IPS-18c (cell line): ENCODE data around the gene LHFPL3.
"Not testable (repeated sequence)": the region's sequence is repeated elsewhere in the genome, so short reads cannot be mapped to it uniquely, and the experiment has no call there.

Source experiments
- H3K4me3 ChIP-seq: 2 replicates; pipeline ENCODE4 v1.7.0; 2013; ENCODE audit warnings: low read depth, mild to moderate bottlenecking, low read length, moderate library complexity; ENCODE audit not compliant: insufficient read depth
- H3K9me3 ChIP-seq: one replicate; pipeline ENCODE4 v1.6.1; 2013; ENCODE audit warnings: mild to moderate bottlenecking, low read length, moderate library complexity; ENCODE audit not compliant: control insufficient read depth, insufficient read depth

LHFPL3 gene

DNA sequence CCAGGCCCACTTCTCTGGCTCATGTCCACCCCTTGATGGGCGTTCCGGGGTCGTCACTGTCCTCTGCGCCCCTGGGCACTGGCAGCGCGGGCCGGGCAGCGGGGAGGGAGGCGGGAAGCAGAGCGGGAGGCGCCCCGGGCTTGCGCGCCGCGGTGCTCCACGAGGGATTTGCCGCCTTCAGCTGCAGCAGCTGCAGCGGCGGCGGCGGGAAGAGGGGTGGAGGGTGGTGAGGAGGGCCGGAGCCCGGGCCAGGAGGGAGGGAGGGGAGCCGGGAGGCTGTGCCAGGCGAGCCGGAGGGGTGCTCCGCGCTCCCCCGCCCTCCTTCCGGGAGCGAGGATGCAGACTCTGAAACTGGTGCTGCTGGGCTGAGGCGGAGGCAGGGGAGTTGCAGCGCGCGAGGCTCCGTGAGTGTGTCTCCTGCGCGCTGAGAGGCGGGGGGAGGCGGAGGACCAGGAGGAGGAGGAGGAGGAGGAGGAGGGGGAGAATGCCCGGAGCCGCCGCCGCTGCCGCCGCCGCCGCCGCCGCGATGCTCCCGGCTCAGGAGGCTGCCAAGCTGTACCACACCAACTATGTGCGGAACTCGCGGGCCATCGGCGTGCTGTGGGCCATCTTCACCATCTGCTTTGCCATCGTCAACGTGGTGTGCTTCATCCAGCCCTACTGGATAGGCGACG lies at the start of gene LHFPL3:
Gene LHFPL3, plus strand, starts transcription at position 308 of the 674 bp plus-strand sequence.
- peak within 1 kb of the TSS; percentile 44 for H3K4me3 ChIP-seq
- H3K9me3 ChIP-seq: no peaks in the 10 kb centered on the region

DNA sequence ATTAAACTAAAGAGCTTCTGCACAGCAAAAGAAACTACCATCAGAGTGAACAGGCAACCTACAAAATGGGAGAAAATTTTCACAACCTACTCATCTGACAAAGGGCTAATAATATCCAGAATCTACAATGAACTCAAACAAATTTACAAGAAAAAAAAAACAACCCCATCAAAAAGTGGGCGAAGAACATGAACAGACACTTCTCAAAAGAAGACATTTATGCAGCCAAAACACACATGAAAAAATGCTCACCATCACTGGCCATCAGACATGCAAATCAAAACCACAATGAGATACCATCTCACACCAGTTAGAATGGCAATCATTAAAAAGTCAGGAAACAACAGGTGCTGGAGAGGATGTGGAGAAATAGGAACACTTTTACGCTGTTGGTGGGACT lies 46.7 kb upstream of the LHFPL3 start:
- not testable (repeated sequence) for H3K4me3 ChIP-seq, H3K9me3 ChIP-seq

DNA sequence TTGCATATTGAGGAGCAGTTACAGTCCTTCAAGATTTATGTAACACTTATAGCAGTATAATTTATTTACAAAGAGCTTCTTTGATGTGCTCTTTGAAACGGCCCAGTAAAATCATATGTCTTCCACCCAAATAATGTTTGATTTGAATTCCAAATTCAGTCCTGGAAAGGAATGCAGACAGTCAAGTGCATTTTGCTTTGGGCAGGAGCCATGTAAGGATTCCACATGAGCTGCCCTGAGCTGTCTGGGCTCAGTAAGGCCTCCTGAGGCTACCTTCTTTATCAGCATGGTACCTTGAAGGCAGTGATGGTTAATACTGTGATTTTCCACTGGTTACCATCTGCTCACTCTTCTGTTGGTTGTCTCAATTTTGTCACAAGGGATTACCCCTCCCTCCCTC lies 41.6 kb upstream of the LHFPL3 start:
- no peak overlapping the region for H3K4me3 ChIP-seq
- H3K9me3 ChIP-seq: no peaks in the 10 kb centered on the region

DNA sequence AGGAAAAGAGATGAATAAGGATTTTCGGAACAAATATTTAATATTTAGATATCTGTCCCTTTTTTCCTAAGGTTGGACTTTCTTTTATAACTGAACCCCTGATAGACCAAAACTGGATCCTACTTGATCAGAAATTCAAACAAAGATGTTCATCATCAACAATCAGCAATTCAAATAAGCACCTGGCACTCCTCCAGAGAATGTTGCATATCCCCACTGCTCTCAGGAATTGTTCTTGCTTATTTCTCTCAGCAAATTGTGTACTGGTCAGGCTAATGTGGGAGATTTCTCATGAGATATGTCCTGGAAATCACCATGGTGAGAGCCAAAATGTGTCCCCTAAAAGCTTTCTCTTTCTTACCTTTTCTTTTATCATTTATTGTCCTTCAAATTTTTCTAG lies 40.3 kb upstream of the LHFPL3 start:
- Histone ChIP-seq H3K4me3 (no peak overlapping the region), H3K9me3 (no peaks in the 10 kb centered on the region)

DNA sequence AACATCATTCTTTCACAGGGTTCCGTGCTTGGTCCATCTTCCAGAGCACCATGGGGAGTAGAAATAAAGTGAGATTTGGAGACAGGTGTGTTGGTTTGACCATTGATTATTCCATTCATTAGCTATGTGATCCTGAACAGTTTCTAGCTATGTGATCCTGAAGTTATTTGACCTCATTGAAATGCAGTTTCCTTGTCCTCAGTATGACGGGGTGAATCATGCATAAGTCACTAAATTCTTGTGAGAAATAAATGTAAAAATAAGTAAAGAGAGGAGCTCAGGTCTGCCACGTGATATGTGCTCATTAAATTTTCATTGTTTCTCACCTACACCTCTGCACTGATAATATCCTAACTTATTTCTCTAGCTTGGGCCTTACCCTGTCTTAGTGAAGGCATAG lies 34.1 kb upstream of the LHFPL3 start:
- Histone ChIP-seq H3K9me3 (no peaks in the 10 kb centered on the region), H3K4me3 (no peak overlapping the region)

DNA sequence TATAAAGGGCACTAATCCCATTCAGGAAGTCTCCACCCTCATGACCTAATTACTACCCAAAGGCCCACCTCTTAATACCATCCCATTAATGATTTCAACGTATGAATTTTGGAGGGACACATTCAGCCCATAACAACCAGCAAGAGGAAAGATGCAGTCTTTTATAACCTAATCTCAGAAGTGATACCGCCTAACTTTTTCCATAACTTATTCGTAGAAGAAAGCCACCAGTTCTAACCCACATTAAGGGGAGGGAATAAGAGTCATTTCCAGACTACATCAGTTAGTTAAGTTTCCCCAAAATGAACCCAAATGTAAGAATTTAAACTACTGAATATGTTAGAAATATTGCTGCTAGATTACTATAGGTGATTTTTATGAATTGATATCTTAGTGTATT lies 32.1 kb upstream of the LHFPL3 start:
- Histone ChIP-seq H3K9me3 (no peaks in the 10 kb centered on the region), H3K4me3 (no peak overlapping the region)

DNA sequence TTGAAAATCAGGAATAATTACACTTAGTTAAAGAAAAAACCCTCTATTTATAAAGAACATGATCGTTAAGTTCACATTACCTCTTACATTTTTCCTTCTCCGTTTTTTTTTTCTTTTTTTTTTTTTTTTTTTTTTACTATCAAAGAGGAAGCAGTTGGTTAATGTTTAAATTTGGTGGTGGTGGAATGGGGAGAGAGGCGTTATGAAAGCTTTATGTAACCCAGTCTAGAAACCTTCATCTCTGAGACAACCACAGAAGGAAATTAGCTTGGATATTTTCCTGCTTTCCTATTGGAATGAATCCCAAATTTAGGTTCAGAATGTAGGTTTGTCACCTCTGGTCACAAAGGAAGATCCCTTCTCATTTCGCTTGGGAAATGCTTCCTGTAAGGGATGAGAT lies 31.5 kb upstream of the LHFPL3 start:
- no peak overlapping the region for H3K4me3 ChIP-seq
- no peaks in the 10 kb centered on the region for H3K9me3 ChIP-seq

DNA sequence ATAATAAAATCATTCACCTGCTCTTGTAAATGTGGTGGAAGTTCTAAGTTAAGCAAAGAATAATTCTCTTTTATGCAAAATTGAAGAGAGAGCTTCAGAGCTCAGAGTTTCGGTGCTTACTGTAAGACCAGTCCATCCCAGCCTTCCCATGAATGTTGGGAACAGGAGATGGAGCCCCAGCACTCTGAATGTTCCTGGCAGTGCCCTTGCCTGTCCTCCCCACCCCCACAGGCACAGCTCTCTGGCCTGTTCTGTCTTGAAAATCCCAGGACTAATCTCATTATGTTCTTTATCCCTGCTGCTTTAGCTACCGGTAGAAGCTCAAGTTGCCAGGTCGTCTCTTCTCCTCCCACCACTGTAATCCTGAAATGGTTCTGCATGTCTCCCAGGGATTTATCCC lies 29.1 kb upstream of the LHFPL3 start:
- Histone ChIP-seq H3K9me3 (no peaks in the 10 kb centered on the region), H3K4me3 (no peak overlapping the region)

DNA sequence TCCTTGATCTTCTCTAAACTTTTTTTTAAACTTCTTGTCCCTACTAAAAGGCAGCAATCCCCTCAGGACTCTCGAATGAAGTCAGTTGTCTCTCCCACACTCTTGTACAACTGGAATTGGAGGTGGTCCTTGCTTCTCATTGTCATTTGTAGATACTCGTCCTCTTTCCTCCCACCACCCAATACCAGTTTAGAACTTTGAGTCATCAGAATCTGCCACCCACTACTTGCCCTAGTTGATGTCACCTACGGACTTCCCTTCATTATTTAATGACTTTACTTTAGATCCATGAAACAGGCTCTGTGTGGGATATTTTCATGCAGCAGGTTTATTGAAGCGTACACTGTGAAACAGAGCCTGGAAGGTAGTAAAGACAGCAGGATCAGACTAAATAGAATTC lies 28.6 kb upstream of the LHFPL3 start:
- no peaks in the 10 kb centered on the region for H3K9me3 ChIP-seq

DNA sequence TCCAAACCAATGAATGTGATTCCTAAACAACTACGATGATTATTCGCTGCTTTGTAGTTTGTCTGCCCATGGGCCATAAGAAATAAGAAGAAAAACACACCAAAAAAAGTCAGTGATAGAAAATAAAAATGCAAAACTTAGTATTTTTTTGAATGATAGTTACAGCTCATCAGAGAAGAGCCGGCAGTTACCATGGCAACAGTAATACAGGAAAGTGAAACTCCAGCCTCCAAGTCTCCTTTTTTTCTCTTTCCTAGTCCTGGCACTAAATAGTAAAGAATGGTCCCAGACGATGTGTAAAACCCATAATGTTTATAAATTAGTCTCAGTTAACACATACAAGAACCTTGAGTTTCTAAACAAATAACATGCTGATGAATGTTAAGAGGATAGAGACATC lies 21.6 kb upstream of the LHFPL3 start:
- H3K4me3 ChIP-seq: no peak overlapping the region
- no peaks in the 10 kb centered on the region for H3K9me3 ChIP-seq

More for the DNA sequence above, 28.6 kb upstream of the LHFPL3 start:
- no peak overlapping the region for H3K4me3 ChIP-seq

DNA sequence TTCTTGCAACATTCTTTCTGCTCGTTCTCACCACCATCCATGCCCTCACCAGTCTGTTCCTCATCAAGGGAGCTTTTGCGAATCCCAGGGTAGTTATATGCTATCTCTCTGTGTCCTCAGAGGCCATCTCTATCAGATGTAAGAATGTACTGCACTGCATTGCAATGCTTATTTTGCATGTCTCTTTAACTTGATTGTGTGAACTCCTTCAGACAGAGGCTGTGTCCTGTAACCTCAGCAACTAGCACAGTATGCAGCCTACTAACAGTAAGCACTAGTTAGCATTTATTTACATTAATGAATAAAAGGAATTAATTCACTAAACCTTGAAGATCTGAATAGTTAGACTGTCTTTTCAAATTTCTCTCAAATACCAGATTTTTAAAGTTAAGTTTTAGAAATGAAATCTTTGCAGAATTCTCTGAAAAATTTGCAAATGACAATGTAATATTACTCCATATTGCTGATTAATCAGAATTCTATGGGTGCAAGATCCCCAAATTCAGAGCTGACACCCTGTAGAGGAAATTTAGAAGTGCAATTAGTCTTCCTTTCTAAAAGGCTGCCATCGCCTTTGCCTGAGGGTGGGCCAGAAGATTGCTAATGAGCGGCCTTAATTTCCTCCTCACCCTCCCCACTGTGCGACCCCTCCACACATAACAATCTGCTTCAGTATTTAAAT lies 10.3 kb upstream of the LHFPL3 start:
- no peaks in the 10 kb centered on the region for H3K9me3 ChIP-seq
- H3K4me3 ChIP-seq: no peak overlapping the region

DNA sequence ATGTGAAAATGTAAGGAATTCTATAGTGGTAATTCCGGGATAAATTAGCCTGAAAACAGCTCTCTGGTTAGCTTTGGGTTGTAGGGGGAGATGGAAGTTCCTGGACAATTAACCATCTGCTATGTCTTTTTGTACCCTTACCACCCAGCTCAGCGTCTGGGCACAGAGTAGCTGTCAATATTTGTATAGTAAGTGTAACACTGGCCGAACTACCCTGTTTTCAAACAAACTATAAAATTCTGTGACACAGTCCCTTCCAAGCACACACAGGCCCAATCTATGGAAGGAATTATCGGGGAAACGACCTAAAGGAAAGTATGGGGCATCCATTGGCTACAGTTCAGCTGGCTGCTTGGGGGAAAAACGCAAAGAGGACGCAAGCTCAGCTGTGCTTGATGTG lies 869 bp upstream of the LHFPL3 start:
- Histone ChIP-seq H3K4me3 (no peak overlapping the region), H3K9me3 (no peaks in the 10 kb centered on the region)

DNA sequence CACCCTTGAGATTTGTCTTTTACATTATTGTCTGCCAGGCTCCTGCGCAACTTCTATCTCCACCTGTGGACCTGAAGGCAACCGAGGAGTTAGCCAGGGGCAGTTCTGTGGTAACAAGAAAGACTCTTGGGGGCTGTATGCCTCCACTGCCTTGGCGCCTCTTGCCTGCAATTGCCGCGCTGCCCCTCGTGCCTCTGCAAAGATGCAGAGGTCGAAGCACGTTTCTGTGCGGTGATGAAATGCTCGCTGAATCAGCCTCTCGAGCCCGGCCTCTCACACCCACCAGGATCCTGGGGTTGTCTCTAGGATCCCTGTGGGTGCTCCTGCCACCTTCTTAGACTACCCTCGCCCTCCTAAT lies 486 bp upstream of the LHFPL3 start:
- peak overlapping the region; percentile 44; the same call in 1 of the 2 replicates for H3K4me3 ChIP-seq
- H3K9me3 ChIP-seq: no peaks in the 10 kb centered on the region

DNA sequence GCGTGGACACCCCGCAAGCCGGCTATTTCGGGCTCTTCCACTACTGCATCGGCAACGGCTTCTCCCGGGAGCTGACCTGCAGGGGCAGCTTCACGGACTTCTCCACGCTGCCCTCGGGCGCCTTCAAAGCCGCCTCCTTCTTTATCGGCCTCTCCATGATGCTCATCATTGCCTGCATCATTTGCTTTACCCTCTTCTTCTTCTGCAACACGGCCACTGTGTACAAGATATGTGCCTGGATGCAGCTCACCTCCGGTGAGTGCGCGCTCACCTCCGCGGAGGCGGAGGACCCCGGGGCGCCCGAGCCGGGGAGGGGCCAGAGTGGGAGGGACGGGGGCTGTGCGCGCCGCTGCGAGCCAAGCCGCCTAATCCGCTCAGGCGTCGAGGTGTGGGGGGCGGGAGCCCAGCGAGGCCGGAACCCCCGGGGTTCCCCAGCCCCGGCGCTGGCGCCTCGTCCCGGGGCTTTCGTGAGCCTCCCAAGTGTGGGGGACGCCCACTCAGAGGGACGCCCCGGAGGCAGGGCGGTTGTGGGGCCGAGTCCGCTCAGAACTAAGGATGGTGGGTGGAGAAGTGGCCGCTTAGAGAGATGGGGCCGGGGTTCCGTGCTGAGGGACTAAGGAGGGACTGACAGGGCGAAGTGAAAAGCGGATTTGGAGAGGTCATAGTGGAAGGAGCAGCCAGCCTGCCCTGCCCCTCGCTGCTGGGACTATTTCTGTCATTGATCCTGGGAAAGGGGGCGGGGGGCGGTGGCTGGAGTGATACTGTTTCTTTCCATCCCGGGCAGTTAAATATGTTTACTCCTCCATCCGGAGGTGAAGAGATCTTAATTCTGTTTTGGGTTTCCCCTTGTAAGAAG lies 795 bp downstream of the LHFPL3 start:
- H3K9me3 ChIP-seq: no peaks in the 10 kb centered on the region
- peak overlapping the region; percentile 44 for H3K4me3 ChIP-seq

DNA sequence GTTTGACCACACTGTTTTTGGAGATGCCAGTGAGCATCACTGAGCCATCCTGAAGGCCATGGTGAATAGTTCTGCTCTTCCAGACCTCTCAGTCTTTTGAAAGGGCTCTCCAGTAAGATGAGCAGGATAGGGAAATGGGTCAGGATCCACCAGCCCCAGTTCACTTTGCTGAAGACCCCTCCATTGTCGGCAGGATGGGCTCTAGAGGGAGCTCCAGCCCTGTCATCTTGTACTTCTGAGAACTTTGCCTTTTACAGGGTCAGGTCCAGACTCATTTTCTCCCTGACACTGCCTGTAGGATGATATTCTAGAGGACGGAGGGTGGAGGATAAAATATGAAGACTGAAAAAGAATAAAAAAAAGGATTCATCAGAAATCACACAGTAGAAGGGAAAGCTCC lies 13.1 kb downstream of the LHFPL3 start:
- Histone ChIP-seq H3K4me3 (no peak overlapping the region), H3K9me3 (no peaks in the 10 kb centered on the region)

DNA sequence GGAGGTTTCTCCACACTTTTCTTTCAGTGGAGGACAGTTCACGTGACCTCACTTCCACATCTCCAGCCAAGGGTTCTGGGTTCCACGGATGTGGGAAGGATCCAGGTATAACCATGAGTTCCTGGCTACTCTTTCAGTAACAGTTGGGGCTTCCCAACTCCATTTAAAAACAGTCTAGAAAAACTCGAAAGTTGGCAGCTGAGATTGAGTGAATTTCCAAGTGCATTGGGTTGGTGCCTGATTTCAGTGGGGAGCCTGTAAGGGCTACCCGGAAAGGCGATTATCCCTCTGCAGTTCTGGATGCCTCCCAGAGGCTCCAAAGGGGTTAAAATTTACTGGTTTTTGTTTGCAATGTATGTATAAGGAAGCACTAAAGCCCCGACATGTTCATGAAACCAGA lies 24.3 kb downstream of the LHFPL3 start:
- Histone ChIP-seq H3K9me3 (no peaks in the 10 kb centered on the region), H3K4me3 (no peak overlapping the region)

DNA sequence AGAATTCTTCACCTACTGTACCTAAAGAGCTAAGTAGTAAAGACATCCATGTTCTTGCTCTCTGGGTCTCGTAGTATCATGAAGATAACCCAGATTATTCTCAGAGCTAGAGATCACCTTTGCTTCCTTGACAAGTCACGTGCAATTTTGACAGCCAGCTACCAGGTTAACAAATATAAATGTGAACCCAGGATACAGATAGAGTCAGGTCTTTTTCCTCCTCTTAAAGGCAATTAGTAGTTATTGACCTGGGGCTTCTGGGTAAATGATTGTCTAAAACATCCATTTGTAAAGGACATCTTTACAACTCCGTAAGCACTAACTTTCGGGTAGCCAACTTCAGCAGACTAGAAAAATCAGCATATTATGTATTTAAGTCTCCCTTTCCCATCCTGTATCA lies 28.8 kb downstream of the LHFPL3 start:
- H3K4me3 ChIP-seq: no peak overlapping the region
- no peaks in the 10 kb centered on the region for H3K9me3 ChIP-seq
